ENCODE results near the gene UHRF2.
"Not testable (repeated sequence)": the region's sequence is repeated elsewhere in the genome, so short reads cannot be mapped to it uniquely, and the experiment has no call there.

Gene UHRF2

GRCh38 chr9:6433410-6433809 lies 20.4 kb downstream of the UHRF2 start:
- no peak overlapping the region for H3K4me3 ChIP-seq (ENCODE audit: low read length)
- no peaks in the 10 kb centered on the region for H3K27me3 ChIP-seq (ENCODE audit: insufficient read depth, low read length)
- no peak overlapping the region for H3K9ac ChIP-seq (ENCODE audit: low read depth, low read length)
- no peaks in the 10 kb centered on the region for H3K9me3 ChIP-seq (ENCODE audit: insufficient read depth, low read depth, low read length)
- H3K36me3 ChIP-seq (ENCODE audit: insufficient read depth, low read depth, low read length) = peaks cover 33% of the 10 kb centered on the region
- no peak overlapping the region for H3K27ac ChIP-seq (ENCODE audit: low read length)
- no peaks in the 10 kb centered on the region for H3K4me1 ChIP-seq (ENCODE audit: insufficient read depth, low read length)

- no peaks in the 10 kb centered on the region for H3K9me3 ChIP-seq (ENCODE audit: insufficient read depth, low read depth, low read length)
- H3K36me3 ChIP-seq (ENCODE audit: insufficient read depth, low read depth, low read length) = peaks cover 31% of the 10 kb centered on the region
- H3K4me1 ChIP-seq (ENCODE audit: insufficient read depth, low read length) = no peaks in the 10 kb centered on the region
- H3K9ac ChIP-seq (ENCODE audit: low read depth, low read length) = no peak overlapping the region
- no peaks in the 10 kb centered on the region for H3K27me3 ChIP-seq (ENCODE audit: insufficient read depth, low read length)
- no peak overlapping the region for H3K27ac ChIP-seq (ENCODE audit: low read length)
- no peak overlapping the region for H3K4me3 ChIP-seq (ENCODE audit: low read length)
These were observed 26.2 kb downstream of the UHRF2 start for GRCh38 chr9:6439051-6439703.

GRCh38 chr9:6440405-6440804 lies 27.4 kb downstream of the UHRF2 start:
- H3K27me3 ChIP-seq (ENCODE audit: insufficient read depth, low read length) = no peaks in the 10 kb centered on the region

GRCh38 chr9:6441269-6441668 lies 28.3 kb downstream of the UHRF2 start:
- Histone ChIP-seq H3K9me3 (ENCODE audit: insufficient read depth, low read depth, low read length) (no peaks in the 10 kb centered on the region), H3K4me3 (ENCODE audit: low read length) (no peak overlapping the region), H3K4me1 (ENCODE audit: insufficient read depth, low read length) (no peaks in the 10 kb centered on the region), H3K27me3 (ENCODE audit: insufficient read depth, low read length) (no peaks in the 10 kb centered on the region), H3K27ac (ENCODE audit: low read length) (no peak overlapping the region), H3K36me3 (ENCODE audit: insufficient read depth, low read depth, low read length) (peaks cover 22% of the 10 kb centered on the region), H3K9ac (ENCODE audit: low read depth, low read length) (no peak overlapping the region)

More at GRCh38 chr9:6440405-6440804, 27.4 kb downstream of the UHRF2 start:
- Histone ChIP-seq H3K4me3 (ENCODE audit: low read length) (no peak overlapping the region), H3K4me1 (ENCODE audit: insufficient read depth, low read length) (no peaks in the 10 kb centered on the region), H3K27ac (ENCODE audit: low read length) (no peak overlapping the region), H3K36me3 (ENCODE audit: insufficient read depth, low read depth, low read length) (peaks cover 26% of the 10 kb centered on the region), H3K9me3 (ENCODE audit: insufficient read depth, low read depth, low read length) (no peaks in the 10 kb centered on the region), H3K9ac (ENCODE audit: low read depth, low read length) (no peak overlapping the region)

GRCh38 chr9:6443661-6444060 lies 30.7 kb downstream of the UHRF2 start:
- H3K4me1 ChIP-seq (ENCODE audit: insufficient read depth, low read length) = no peaks in the 10 kb centered on the region; the same call in 1 of the 2 replicates

GRCh38 chr9:6444128-6444527 lies 31.1 kb downstream of the UHRF2 start:
- no peaks in the 10 kb centered on the region for H3K27me3 ChIP-seq (ENCODE audit: insufficient read depth, low read length)
- no peak overlapping the region for H3K9ac ChIP-seq (ENCODE audit: low read depth, low read length)
- H3K9me3 ChIP-seq (ENCODE audit: insufficient read depth, low read depth, low read length) = no peaks in the 10 kb centered on the region

More at GRCh38 chr9:6443661-6444060, 30.7 kb downstream of the UHRF2 start:
- Histone ChIP-seq H3K27me3 (ENCODE audit: insufficient read depth, low read length) (no peaks in the 10 kb centered on the region), H3K36me3 (ENCODE audit: insufficient read depth, low read depth, low read length) (peaks cover 16% of the 10 kb centered on the region), H3K9me3 (ENCODE audit: insufficient read depth, low read depth, low read length) (no peaks in the 10 kb centered on the region), H3K27ac (ENCODE audit: low read length) (no peak overlapping the region), H3K4me3 (ENCODE audit: low read length) (no peak overlapping the region), H3K9ac (ENCODE audit: low read depth, low read length) (no peak overlapping the region)

GRCh38 chr9:6449086-6449485 lies 36.1 kb downstream of the UHRF2 start:
- Histone ChIP-seq H3K27ac (ENCODE audit: low read length) (no peak overlapping the region), H3K27me3 (ENCODE audit: insufficient read depth, low read length) (no peaks in the 10 kb centered on the region), H3K9me3 (ENCODE audit: insufficient read depth, low read depth, low read length) (no peaks in the 10 kb centered on the region), H3K4me1 (ENCODE audit: insufficient read depth, low read length) (peaks cover 2% of the 10 kb centered on the region; the same call in 1 of the 2 replicates), H3K9ac (ENCODE audit: low read depth, low read length) (no peak overlapping the region), H3K36me3 (ENCODE audit: insufficient read depth, low read depth, low read length) (peaks cover 12% of the 10 kb centered on the region; the same call in 1 of the 2 replicates), H3K4me3 (ENCODE audit: low read length) (no peak overlapping the region)

More at GRCh38 chr9:6444128-6444527, 31.1 kb downstream of the UHRF2 start:
- peaks cover 16% of the 10 kb centered on the region for H3K36me3 ChIP-seq (ENCODE audit: insufficient read depth, low read depth, low read length)
- H3K4me1 ChIP-seq (ENCODE audit: insufficient read depth, low read length) = no peaks in the 10 kb centered on the region; the same call in 1 of the 2 replicates
- no peak overlapping the region for H3K27ac ChIP-seq (ENCODE audit: low read length)
- no peak overlapping the region for H3K4me3 ChIP-seq (ENCODE audit: low read length)

- Histone ChIP-seq H3K4me1 (ENCODE audit: insufficient read depth, low read length) (peaks cover 2% of the 10 kb centered on the region; the same call in 1 of the 2 replicates), H3K27ac (ENCODE audit: low read length) (no peak overlapping the region), H3K4me3 (ENCODE audit: low read length) (no peak overlapping the region), H3K36me3 (ENCODE audit: insufficient read depth, low read depth, low read length) (peaks cover 8% of the 10 kb centered on the region; the same call in 1 of the 2 replicates), H3K27me3 (ENCODE audit: insufficient read depth, low read length) (no peaks in the 10 kb centered on the region), H3K9ac (ENCODE audit: low read depth, low read length) (no peak overlapping the region), H3K9me3 (ENCODE audit: insufficient read depth, low read depth, low read length) (no peaks in the 10 kb centered on the region)
These were observed 36.6 kb downstream of the UHRF2 start for GRCh38 chr9:6449645-6450044.

GRCh38 chr9:6450641-6451375 lies 37.8 kb downstream of the UHRF2 start:
- Histone ChIP-seq H3K27ac (ENCODE audit: low read length) (no peak overlapping the region), H3K27me3 (ENCODE audit: insufficient read depth, low read length) (no peaks in the 10 kb centered on the region), H3K4me3 (ENCODE audit: low read length) (no peak overlapping the region), H3K36me3 (ENCODE audit: insufficient read depth, low read depth, low read length) (peaks cover 8% of the 10 kb centered on the region; the same call in 1 of the 2 replicates), H3K9ac (ENCODE audit: low read depth, low read length) (no peak overlapping the region), H3K9me3 (ENCODE audit: insufficient read depth, low read depth, low read length) (no peaks in the 10 kb centered on the region), H3K4me1 (ENCODE audit: insufficient read depth, low read length) (peaks cover 2% of the 10 kb centered on the region; the same call in 1 of the 2 replicates)

- not testable (repeated sequence) for H3K27ac ChIP-seq (ENCODE audit: low read length); H3K4me3 ChIP-seq (ENCODE audit: low read length); H3K4me1 ChIP-seq (ENCODE audit: insufficient read depth, low read length); H3K9me3 ChIP-seq (ENCODE audit: insufficient read depth, low read depth, low read length); H3K27me3 ChIP-seq (ENCODE audit: insufficient read depth, low read length); H3K36me3 ChIP-seq (ENCODE audit: insufficient read depth, low read depth, low read length); H3K9ac ChIP-seq (ENCODE audit: low read depth, low read length)
These were observed 42.3 kb downstream of the UHRF2 start for GRCh38 chr9:6455292-6455691.

GRCh38 chr9:6458704-6459103 lies 45.7 kb downstream of the UHRF2 start:
- not testable (repeated sequence) for H3K36me3 ChIP-seq (ENCODE audit: insufficient read depth, low read depth, low read length); H3K27ac ChIP-seq (ENCODE audit: low read length); H3K9me3 ChIP-seq (ENCODE audit: insufficient read depth, low read depth, low read length); H3K4me3 ChIP-seq (ENCODE audit: low read length); H3K4me1 ChIP-seq (ENCODE audit: insufficient read depth, low read length); H3K9ac ChIP-seq (ENCODE audit: low read depth, low read length); H3K27me3 ChIP-seq (ENCODE audit: insufficient read depth, low read length)

GRCh38 chr9:6459718-6460117 lies 46.7 kb downstream of the UHRF2 start:
- Histone ChIP-seq H3K4me3 (ENCODE audit: low read length) (no peak overlapping the region), H3K27ac (ENCODE audit: low read length) (no peak overlapping the region), H3K9me3 (ENCODE audit: insufficient read depth, low read depth, low read length) (no peaks in the 10 kb centered on the region), H3K9ac (ENCODE audit: low read depth, low read length) (no peak overlapping the region), H3K36me3 (ENCODE audit: insufficient read depth, low read depth, low read length) (peaks cover 14% of the 10 kb centered on the region; the same call in 1 of the 2 replicates), H3K27me3 (ENCODE audit: insufficient read depth, low read length) (no peaks in the 10 kb centered on the region), H3K4me1 (ENCODE audit: insufficient read depth, low read length) (no peaks in the 10 kb centered on the region)

Data from iPS-20b (cell line).